ENCODE measurements around the gene POLQ. TPM values are rescaled to one million over a fixed set of nuclear protein-coding genes. Genes with fewer than 3 reads are reported as not detected.

Gene POLQ
- total RNA-seq, 1 experiment from 2014 or later, result 20.3 TPM

- H3K36me3 ChIP-seq (ENCODE audit: insufficient read depth, low read length, poor library complexity, severe bottlenecking), result peaks cover 22% of the 10 kb centered on the region
- no peak for TF ChIP-seq EZH2 (IDR thresholded peaks at IDR 0.05; ENCODE audit: borderline replicate concordance, low read depth, low read length, poor library complexity, severe bottlenecking)
- no peak for TF ChIP-seq CTCF (conservative IDR thresholded peaks at IDR 0.05; ENCODE audit: low read depth, low read length)
- H3K27me3 ChIP-seq (replicated peaks; ENCODE audit: insufficient read depth, low read depth, low read length, poor library complexity), result no peaks in the 10 kb centered on the region
- H3K27ac ChIP-seq (ENCODE audit: low read depth, low read length, poor library complexity, severe bottlenecking), result peak overlapping the region; percentile 70
- peak overlapping the region; percentile 92 for H3K4me3 ChIP-seq (ENCODE audit: low read depth, low read length, poor library complexity, severe bottlenecking)
- intact Hi-C loops (cut with micrococcal nuclease; ENCODE audit: unreplicated experiment), result loop anchor here (5.0 to 10.0 kb wide), 5 partner anchors 452 to 1487 kb away; partner anchors contain the start of gene WDR5B
- no peaks in the 10 kb centered on the region for H3K9me3 ChIP-seq (ENCODE audit: low read depth, low read length, poor library complexity, severe bottlenecking)
- peaks cover 6% of the 10 kb centered on the region for H3K4me1 ChIP-seq (ENCODE audit: insufficient read depth, low read length, poor library complexity, severe bottlenecking)
- BruUV-seq (replicated peaks), result no TSS peak
- ChIA-PET POLR2A (ENCODE audit: low non-redundant PET) (no interaction called here), CTCF (no interaction called here)
- DNase-seq (ENCODE audit: low spot score), result no peak
These were observed 677 bp downstream of the POLQ start for GRCh38 chr3:121545049-121545573.

- BruUV-seq (replicated peaks), result no TSS peak
- no peaks in the 10 kb centered on the region for H3K9me3 ChIP-seq (ENCODE audit: low read depth, low read length, poor library complexity, severe bottlenecking)
- peaks cover 42% of the 10 kb centered on the region for H3K36me3 ChIP-seq (ENCODE audit: insufficient read depth, low read length, poor library complexity, severe bottlenecking)
- H3K4me3 ChIP-seq (ENCODE audit: low read depth, low read length, poor library complexity, severe bottlenecking), result no peak overlapping the region
- H3K27ac ChIP-seq (ENCODE audit: low read depth, low read length, poor library complexity, severe bottlenecking), result no peak overlapping the region
- intact Hi-C loops (cut with micrococcal nuclease; ENCODE audit: unreplicated experiment), result loop anchor here (10.0 kb wide), 1 partner anchor 872 kb away; the partner anchor contains the start of gene WDR5B
- H3K27me3 ChIP-seq (replicated peaks; ENCODE audit: insufficient read depth, low read depth, low read length, poor library complexity), result no peaks in the 10 kb centered on the region
- H3K4me1 ChIP-seq (ENCODE audit: insufficient read depth, low read length, poor library complexity, severe bottlenecking), result peaks cover 6% of the 10 kb centered on the region
- ChIA-PET POLR2A (ENCODE audit: low non-redundant PET) (no interaction called here), CTCF (no interaction called here)
- TF ChIP-seq CTCF (conservative IDR thresholded peaks at IDR 0.05; ENCODE audit: low read depth, low read length) (no peak), EZH2 (IDR thresholded peaks at IDR 0.05; ENCODE audit: borderline replicate concordance, low read depth, low read length, poor library complexity, severe bottlenecking) (no peak)
- DNase-seq (ENCODE audit: low spot score), result no peak
These were observed 2.9 kb downstream of the POLQ start for GRCh38 chr3:121542924-121543323.

- ChIA-PET POLR2A (ENCODE audit: low non-redundant PET) (no interaction called here), CTCF (no interaction called here)
- H3K4me3 ChIP-seq (ENCODE audit: low read depth, low read length, poor library complexity, severe bottlenecking), result no peak overlapping the region
- intact Hi-C loops (cut with micrococcal nuclease; ENCODE audit: unreplicated experiment), result no loop called here
- H3K36me3 ChIP-seq (ENCODE audit: insufficient read depth, low read length, poor library complexity, severe bottlenecking), result peaks cover 62% of the 10 kb centered on the region
- no peaks in the 10 kb centered on the region for H3K27me3 ChIP-seq (replicated peaks; ENCODE audit: insufficient read depth, low read depth, low read length, poor library complexity)
- TF ChIP-seq EZH2 (IDR thresholded peaks at IDR 0.05; ENCODE audit: borderline replicate concordance, low read depth, low read length, poor library complexity, severe bottlenecking), result no peak
- no peak for TF ChIP-seq CTCF (conservative IDR thresholded peaks at IDR 0.05; ENCODE audit: low read depth, low read length)
- H3K27ac ChIP-seq (ENCODE audit: low read depth, low read length, poor library complexity, severe bottlenecking), result no peak overlapping the region
- BruUV-seq (replicated peaks), result no TSS peak
- DNase-seq (ENCODE audit: low spot score), result no peak
- no peaks in the 10 kb centered on the region for H3K9me3 ChIP-seq (ENCODE audit: low read depth, low read length, poor library complexity, severe bottlenecking)
- H3K4me1 ChIP-seq (ENCODE audit: insufficient read depth, low read length, poor library complexity, severe bottlenecking), result no peaks in the 10 kb centered on the region
These were observed 14.5 kb downstream of the POLQ start for GRCh38 chr3:121531269-121531668.
